ENCODE measurements around the gene TAF11L14. TPM values are rescaled to one million over a fixed set of nuclear protein-coding genes. Genes with fewer than 3 reads are reported as not detected.

The TAF11L14 gene
- polyA plus RNA-seq, 4 donors = not detected

- DNase-seq (ENCODE audit: low read depth in 4 of 4, low spot score in 3 of 4) = no peak
Observed at GRCh38 chr5:17678751-17679324, 44.6 kb downstream of the TAF11L14 start.

- DNase-seq (ENCODE audit: low read depth in 4 of 4, low spot score in 3 of 4) = no peak
Observed at GRCh38 chr5:17679597-17680203, 45.4 kb downstream of the TAF11L14 start.

- no peak for DNase-seq (ENCODE audit: low read depth in 4 of 4, low spot score in 3 of 4)
Observed at GRCh38 chr5:17680737-17681136, 46.5 kb downstream of the TAF11L14 start.

Other genes starting within 250 kb of the TAF11L14 start
- gene TAF11L2, start 136.2 kb upstream of the TAF11L14 start, polyA plus RNA-seq (ENCODE audit: insufficient read length in 4 of 4) = not detected
- gene TAF11L3, start 116.1 kb upstream of the TAF11L14 start, polyA plus RNA-seq (ENCODE audit: insufficient read length in 4 of 4) = not detected
- not detected for gene TAF11L4, start 112.7 kb upstream of the TAF11L14 start, polyA plus RNA-seq (ENCODE audit: insufficient read length in 4 of 4)
- gene TAF11L5, start 109.2 kb upstream of the TAF11L14 start, polyA plus RNA-seq (ENCODE audit: insufficient read length in 4 of 4) = not detected
- gene TAF11L6, start 105.8 kb upstream of the TAF11L14 start, polyA plus RNA-seq (ENCODE audit: insufficient read length in 4 of 4) = not detected
- not detected for gene TAF11L7, start 48.7 kb upstream of the TAF11L14 start, polyA plus RNA-seq (ENCODE audit: insufficient read length in 4 of 4)
- gene TAF11L8, start 43.5 kb upstream of the TAF11L14 start, polyA plus RNA-seq (ENCODE audit: insufficient read length in 4 of 4) = not detected
- gene TAF11L9, start 40.1 kb upstream of the TAF11L14 start, polyA plus RNA-seq (ENCODE audit: insufficient read length in 4 of 4) = not detected
- not detected for gene TAF11L10, start 36.6 kb upstream of the TAF11L14 start, polyA plus RNA-seq (ENCODE audit: insufficient read length in 4 of 4)
- not detected for gene TAF11L11, start 30.3 kb upstream of the TAF11L14 start, polyA plus RNA-seq (ENCODE audit: insufficient read length in 4 of 4)
- gene TAF11L12, start 24.1 kb upstream of the TAF11L14 start, polyA plus RNA-seq (ENCODE audit: insufficient read length in 4 of 4) = not detected
- gene TAF11L13, start 2.4 kb upstream of the TAF11L14 start, polyA plus RNA-seq (ENCODE audit: insufficient read length in 4 of 4) = not detected

Data from right renal pelvis (tissue), 4 donors.